CD14-positive monocyte (primary cell): ENCODE measurements around the gene CCDC142. TPM values are rescaled to one million over a fixed set of nuclear protein-coding genes. Genes with fewer than 3 reads are reported as not detected.

ENCODE experiments used
- DNase-seq, 3 donors: peaks; one replicate each; pipeline ENCODE4 v3.0.0-alpha.2; 2011 to 2022
- H2AFZ ChIP-seq: 2 replicates; pipeline ENCODE4 v1.6.0; 2012; ENCODE audit warnings: mild to moderate bottlenecking, low read depth, low read length, inconsistent platforms; ENCODE audit not compliant: insufficient read depth, poor library complexity, severe bottlenecking
- H3K27ac ChIP-seq, 2 donors: 1 replicate in 1 of 2; 2 replicates in 1 of 2; pipeline ENCODE4 v1.5.1; 2012 to 2013; ENCODE audit warnings: low read length in 2 of 2, control low read depth in 1 of 2, inconsistent platforms in 1 of 2, low read depth in 1 of 2, mild to moderate bottlenecking in 1 of 2
- H3K27me3 ChIP-seq, 2 donors: one replicate each; pipeline versions ENCODE4 v1.6.0 to v1.6.1; 2011 to 2013; ENCODE audit warnings: low read length in 2 of 2; ENCODE audit not compliant: control insufficient read depth in 2 of 2, insufficient read depth in 2 of 2
- H3K36me3 ChIP-seq, 2 donors: replicated peaks in 1 of 2; 1 replicate in 1 of 2; 2 replicates in 1 of 2; pipeline versions ENCODE4 v1.5.1 to v1.6.1; 2012 to 2013; ENCODE audit warnings: low read length in 2 of 2, control low read depth in 1 of 2, inconsistent platforms in 1 of 2, mild to moderate bottlenecking in 1 of 2; ENCODE audit not compliant: insufficient read depth in 2 of 2, control insufficient read depth in 1 of 2
- H3K4me1 ChIP-seq, 2 donors: 1 replicate in 1 of 2; 2 replicates in 1 of 2; pipeline versions ENCODE4 v1.5.1 to v1.6.1; 2012 to 2013; ENCODE audit warnings: low read length in 2 of 2, control low read depth in 1 of 2, inconsistent platforms in 1 of 2, mild to moderate bottlenecking in 1 of 2, moderate library complexity in 1 of 2; ENCODE audit not compliant: insufficient read depth in 2 of 2, control insufficient read depth in 1 of 2
- H3K4me2 ChIP-seq: replicated peaks from 2 replicates; pipeline ENCODE3; 2012; ENCODE audit warnings: low read length, moderate library complexity, mild to moderate bottlenecking; ENCODE audit not compliant: poor library complexity, severe bottlenecking; ENCODE audit errors: extremely low read depth
- H3K4me3 ChIP-seq, 3 experiments: fragments of 200-600 bp in 1 of 3; sonication (generic) in 1 of 3; replicated peaks in 1 of 3; 1 replicate in 2 of 3; 2 replicates in 1 of 3; pipeline ENCODE4 v1.5.1; 2011 to 2013; ENCODE audit warnings: low read length in 3 of 3, mild to moderate bottlenecking in 3 of 3, control low read depth in 2 of 3, low read depth in 2 of 3, inconsistent platforms in 1 of 3, moderate library complexity in 1 of 3
- H3K79me2 ChIP-seq: 2 replicates; pipeline ENCODE4 v1.6.0; 2012; ENCODE audit warnings: mild to moderate bottlenecking, control low read depth, inconsistent platforms, low read length, moderate library complexity; ENCODE audit not compliant: insufficient read depth
- H3K9ac ChIP-seq: 2 replicates; pipeline ENCODE4 v1.6.0; 2017; ENCODE audit warnings: low read length, mild to moderate bottlenecking; ENCODE audit not compliant: insufficient read depth, poor library complexity, severe bottlenecking
- H3K9me3 ChIP-seq, 2 donors: replicated peaks in 1 of 2; 1 replicate in 1 of 2; 2 replicates in 1 of 2; pipeline versions ENCODE4 v1.5.1 to v1.6.1; 2012 to 2013; ENCODE audit warnings: low read length in 2 of 2, control low read depth in 1 of 2; ENCODE audit not compliant: control insufficient read depth in 1 of 2, insufficient read depth in 1 of 2
- H4K20me1 ChIP-seq: 2 replicates; pipeline ENCODE4 v1.6.0; 2012; ENCODE audit warnings: mild to moderate bottlenecking, low read length, control low read depth, moderate library complexity; ENCODE audit not compliant: insufficient read depth
- H3K27ac Mint-ChIP-seq, 7 donors: one replicate each; pipeline ENCODE4 v1.8.0; 2020; ENCODE audit warnings: mild to moderate bottlenecking in 7 of 7, mixed read lengths in 7 of 7, moderate library complexity in 6 of 7, inconsistent platforms in 2 of 7
- H3K27me3 Mint-ChIP-seq, 3 donors: one replicate each; pipeline ENCODE4 v1.8.0; 2021 to 2022; ENCODE audit warnings: low read depth in 3 of 3, mild to moderate bottlenecking in 3 of 3, mixed read lengths in 3 of 3, moderate library complexity in 3 of 3, inconsistent platforms in 1 of 3
- H3K36me3 Mint-ChIP-seq, 2 donors: one replicate each; pipeline ENCODE4 v1.8.0; 2020; ENCODE audit warnings: mixed read lengths in 2 of 2, inconsistent platforms in 1 of 2, mild to moderate bottlenecking in 1 of 2
- H3K4me1 Mint-ChIP-seq: one replicate; pipeline ENCODE4 v1.8.0; 2020; ENCODE audit warnings: mild to moderate bottlenecking, mixed read lengths
- H3K4me3 Mint-ChIP-seq, 2 donors: one replicate each; pipeline ENCODE4 v1.8.0; 2020; ENCODE audit warnings: mild to moderate bottlenecking in 2 of 2, mixed read lengths in 2 of 2, moderate library complexity in 1 of 2
- H3K9me3 Mint-ChIP-seq, 7 donors: one replicate each; pipeline ENCODE4 v1.8.0; 2020 to 2022; ENCODE audit warnings: mixed read lengths in 7 of 7, mild to moderate bottlenecking in 6 of 7, moderate library complexity in 6 of 7, inconsistent platforms in 2 of 7
- WGBS: methylation state at CpG from one replicate; pipeline ENCODE4 v1.1.5; 2013; ENCODE audit warnings: missing lambda C conversion rate; ENCODE audit not compliant: insufficient coverage; 5-methylcytosine and 5-hydroxymethylcytosine counted together
- intact Hi-C, 2 donors: fragments of 100-400 bp; cut with micrococcal nuclease; formaldehyde crosslinking; loops; one replicate each; pipeline versions ENCODE4 v1.15.0 to v1.15.1; 2023
- polyA plus RNA-seq, 3 donors: library from polyadenylated mRNA; depleted of rRNA in 1 of 3; unstranded in 2 of 3; stranded (reverse) in 1 of 3; fragments of 300-500 nt in 2 of 3; fragments of >200 nt in 1 of 3; fragmentation: Illumina TruSeq in 2 of 3; gene quantifications; 1 replicate in 2 of 3; 2 replicates in 1 of 3; pipeline ENCODE4 v1.2.3, GENCODE V29; 2012 to 2021
- TF ChIP-seq, protein P1 (sequence below): fragments of 200-600 bp; IDR thresholded peaks from one replicate; pipeline ENCODE4 v1.8.0; 2022; ENCODE audit warnings: antibody characterized with exemption, mild to moderate bottlenecking

The CCDC142 gene
- polyA plus RNA-seq, 3 donors, result 2.2 to 15.8 (median 3.7) TPM

DNA sequence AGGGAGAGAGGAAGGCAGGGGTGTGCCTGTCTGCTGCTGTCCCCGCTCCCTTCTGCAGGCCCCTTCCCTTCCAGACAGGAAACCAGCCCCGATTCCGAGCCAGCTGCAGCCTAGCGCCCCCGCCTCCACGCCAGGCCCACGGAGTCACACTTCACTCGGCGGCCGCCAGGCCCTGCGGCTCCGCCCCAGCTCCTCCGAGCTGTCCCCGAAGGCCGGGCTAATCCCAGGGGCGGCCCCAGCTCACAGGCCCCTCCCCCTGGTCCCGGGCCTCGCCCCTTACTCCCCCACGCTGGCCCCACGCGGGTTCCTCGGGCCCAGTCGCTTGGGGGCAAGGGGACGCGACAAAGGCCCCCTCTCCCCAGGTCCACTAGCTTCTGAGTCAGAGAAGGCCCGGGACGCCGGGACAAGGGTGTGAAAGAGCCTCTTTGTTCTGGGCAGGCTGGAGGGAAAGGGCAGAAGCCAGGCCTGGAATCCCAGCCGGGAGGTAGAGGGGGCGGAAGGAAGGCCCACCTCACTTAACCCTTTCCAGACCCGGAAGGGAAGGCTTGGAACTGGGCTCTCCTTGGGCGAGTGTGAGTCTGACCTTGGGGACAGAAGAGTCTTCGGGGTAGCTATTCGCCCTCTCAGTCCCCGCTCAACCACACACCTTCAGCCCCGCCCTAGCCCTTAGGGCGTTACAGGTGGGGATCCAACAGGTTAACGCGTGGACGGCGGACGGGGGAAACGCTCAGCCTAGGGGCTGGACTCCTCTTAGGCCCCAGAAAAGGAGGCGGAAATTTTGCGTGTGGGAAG is 42.2 kb downstream of the CCDC142 start:
- Mint-ChIP-seq H3K36me3 (peaks cover 4 to 5% of the 10 kb centered on the region in 2 donors), H3K4me1 (peaks cover 36% of the 10 kb centered on the region), H3K4me3 (peak overlapping the region; percentile 69 to 92), H3K27me3 (peaks cover 40 to 64% (median 51%) of the 10 kb centered on the region in 3 donors), H3K9me3 (peaks cover 0 to 9% (median 6%) of the 10 kb centered on the region in 7 donors), H3K27ac (no peak overlapping the region)
- Histone ChIP-seq H4K20me1 (no peaks in the 10 kb centered on the region), H3K9me3 (peaks cover 0 to 19% of the 10 kb centered on the region in 2 donors), H3K36me3 (no peaks in the 10 kb centered on the region), H3K4me1 (peaks cover 32 to 33% of the 10 kb centered on the region in 2 donors), H3K4me3 (peak overlapping the region in 2 of 3 experiments; percentile 13 to 69), H3K27ac (no peak overlapping the region), H3K27me3 (peaks cover 28 to 57% of the 10 kb centered on the region in 2 donors), H3K9ac (peak overlapping the region; percentile 29), H2AFZ (peak overlapping the region; percentile 79), H3K79me2 (no peaks in the 10 kb centered on the region), H3K4me2 (peak overlapping the region; percentile 75)
- intact Hi-C loops, result no loop called here
- 28% methylated on average over 36 of the region's 45 CpGs for WGBS
- DNase-seq, result peak; percentile 26 to 49 (median 37)
- TF ChIP-seq, protein P1, sequence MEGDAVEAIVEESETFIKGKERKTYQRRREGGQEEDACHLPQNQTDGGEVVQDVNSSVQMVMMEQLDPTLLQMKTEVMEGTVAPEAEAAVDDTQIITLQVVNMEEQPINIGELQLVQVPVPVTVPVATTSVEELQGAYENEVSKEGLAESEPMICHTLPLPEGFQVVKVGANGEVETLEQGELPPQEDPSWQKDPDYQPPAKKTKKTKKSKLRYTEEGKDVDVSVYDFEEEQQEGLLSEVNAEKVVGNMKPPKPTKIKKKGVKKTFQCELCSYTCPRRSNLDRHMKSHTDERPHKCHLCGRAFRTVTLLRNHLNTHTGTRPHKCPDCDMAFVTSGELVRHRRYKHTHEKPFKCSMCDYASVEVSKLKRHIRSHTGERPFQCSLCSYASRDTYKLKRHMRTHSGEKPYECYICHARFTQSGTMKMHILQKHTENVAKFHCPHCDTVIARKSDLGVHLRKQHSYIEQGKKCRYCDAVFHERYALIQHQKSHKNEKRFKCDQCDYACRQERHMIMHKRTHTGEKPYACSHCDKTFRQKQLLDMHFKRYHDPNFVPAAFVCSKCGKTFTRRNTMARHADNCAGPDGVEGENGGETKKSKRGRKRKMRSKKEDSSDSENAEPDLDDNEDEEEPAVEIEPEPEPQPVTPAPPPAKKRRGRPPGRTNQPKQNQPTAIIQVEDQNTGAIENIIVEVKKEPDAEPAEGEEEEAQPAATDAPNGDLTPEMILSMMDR, result no peak

DNA sequence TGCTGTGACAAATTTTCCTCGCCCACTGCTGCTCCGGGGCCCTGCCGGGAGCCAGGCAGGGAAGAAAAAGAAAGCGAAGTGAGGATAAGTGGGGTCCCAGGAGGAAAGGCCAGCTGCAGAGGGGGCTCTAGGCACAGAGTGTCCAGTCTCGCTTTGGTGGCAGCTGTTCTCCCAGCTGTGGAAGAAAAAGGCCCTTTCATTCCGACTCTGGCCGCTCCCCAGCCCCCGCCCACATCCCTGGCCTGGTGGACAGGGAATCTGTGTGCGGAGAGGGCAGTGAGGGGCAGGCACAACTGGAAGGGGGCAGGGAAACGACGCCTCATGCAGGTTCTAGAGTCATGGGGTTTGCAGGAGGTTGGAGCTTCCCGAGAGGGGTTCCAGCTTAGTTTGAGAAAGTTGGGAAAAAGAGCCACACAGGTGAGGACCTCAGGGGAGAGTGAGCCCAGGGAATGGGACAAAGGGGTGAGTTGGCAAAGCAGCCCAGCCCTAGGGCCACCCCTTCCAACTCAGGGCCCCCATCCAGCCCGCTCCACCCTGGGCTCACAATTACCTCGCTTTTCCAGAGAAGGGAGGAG is 42.9 kb downstream of the CCDC142 start:
- Histone ChIP-seq H4K20me1 (no peaks in the 10 kb centered on the region), H3K4me1 (peaks cover 32 to 33% of the 10 kb centered on the region in 2 donors), H3K9ac (peak overlapping the region; percentile 29), H3K4me2 (peak overlapping the region; percentile 75), H3K79me2 (no peaks in the 10 kb centered on the region), H2AFZ (peak overlapping the region; percentile 79), H3K4me3 (peak overlapping the region in 2 of 3 experiments; percentile 13 to 69), H3K27me3 (peaks cover 27 to 56% of the 10 kb centered on the region in 2 donors), H3K27ac (no peak overlapping the region), H3K9me3 (peaks cover 0 to 19% of the 10 kb centered on the region in 2 donors), H3K36me3 (no peaks in the 10 kb centered on the region)
- peak overlapping the region in 1 of 7 donors; percentile 20 for H3K27ac Mint-ChIP-seq
- peak overlapping the region; percentile 69 to 92 for H3K4me3 Mint-ChIP-seq
- H3K9me3 Mint-ChIP-seq, result peaks cover 0 to 9% (median 6%) of the 10 kb centered on the region in 7 donors
- H3K4me1 Mint-ChIP-seq, result peaks cover 36% of the 10 kb centered on the region
- peaks cover 39 to 59% (median 46%) of the 10 kb centered on the region in 3 donors for H3K27me3 Mint-ChIP-seq
- no peak for DNase-seq
- intact Hi-C loops, result no loop called here
- peaks cover 4 to 5% of the 10 kb centered on the region in 2 donors for H3K36me3 Mint-ChIP-seq
- TF ChIP-seq, protein P1, result no peak
- 18% methylated on average over 12 of the region's 14 CpGs for WGBS
